ENCODE data around the gene SMOC2.

- TF ChIP-seq CTCF (IDR thresholded peaks at IDR 0.05) (no peak), POLR2A (IDR thresholded peaks at IDR 0.05) (no peak)
These were observed 44.8 kb downstream of the SMOC2 start for GRCh38 chr6:168485818-168486217.
